Vagina (tissue), 2 donors: Measurements from ENCODE around the gene NRXN3. TPM values are rescaled to one million over a fixed set of nuclear protein-coding genes. Genes with fewer than 3 reads are reported as not detected.

Experiments
- DNase-seq, 2 donors: peaks; one replicate each; pipeline ENCODE4 v3.0.0-alpha.2; 2017; ENCODE audit errors: extremely low spot score in 2 of 2
- H3K27ac ChIP-seq: fragments of 200-600 bp; sonication (generic); one replicate; pipeline ENCODE4 v1.5.1; 2019
- H3K27me3 ChIP-seq: fragments of 200-600 bp; sonication (generic); one replicate; pipeline ENCODE4 v1.5.1; 2019
- H3K36me3 ChIP-seq, 2 donors: fragments of 200-600 bp; sonication (generic); one replicate each; pipeline ENCODE4 v1.5.1; 2017 to 2019
- H3K4me1 ChIP-seq: fragments of 200-600 bp; sonication (generic); one replicate; pipeline ENCODE4 v1.5.1; 2019
- H3K4me3 ChIP-seq, 2 donors: fragments of 200-600 bp; sonication (generic); 1 replicate in 1 of 2; 2 replicates in 1 of 2; pipeline ENCODE4 v1.5.1; 2016 to 2019
- H3K9me3 ChIP-seq: fragments of 200-600 bp; sonication (generic); one replicate; pipeline ENCODE4 v1.5.1; 2019
- POLR2A ChIP-seq, 2 donors: fragments of 450-650 bp; IDR thresholded peaks; one replicate each; pipeline ENCODE4 v1.6.1; 2017; ENCODE audit warnings: antibody characterized with exemption in 2 of 2, mild to moderate bottlenecking in 2 of 2, moderate library complexity in 2 of 2
- POLR2AphosphoS5 ChIP-seq, 2 donors: sonication (generic); formaldehyde crosslinking; IDR thresholded peaks; one replicate each; pipeline ENCODE4 v1.9.0; 2017; ENCODE audit warnings: antibody characterized with exemption in 2 of 2, mild to moderate bottlenecking in 2 of 2, low read depth in 1 of 2; ENCODE audit not compliant: insufficient read depth in 1 of 2
- intact Hi-C: fragments of 100-400 bp; cut with DNase I; formaldehyde crosslinking; loops from one replicate; pipeline ENCODE4 v1.15.1; 2023
- total RNA-seq: library from RNA; depleted of rRNA; stranded (reverse); fragments of >200 nt; gene quantifications from one replicate; pipeline ENCODE4 v1.2.3, GENCODE V29; 2016
- TF ChIP-seq, protein P1 (sequence below), 3 experiments: fragments of 450-650 bp in 2 of 3; fragments of 200-600 bp in 1 of 3; sonication (generic) in 1 of 3; IDR thresholded peaks; one replicate each; pipeline ENCODE4 v1.5.1; 2017 to 2019; ENCODE audit warnings: antibody characterized with exemption in 3 of 3, mild to moderate bottlenecking in 2 of 3, moderate library complexity in 2 of 3

Gene NRXN3
- total RNA-seq, 1 donor from 2014 or later = 4.7 TPM

GRCh38 chr14:78917462-78917861 is 747.3 kb downstream of the NRXN3 start:
- H3K4me1 ChIP-seq = no peaks in the 10 kb centered on the region
- H3K27ac ChIP-seq = no peak overlapping the region
- DNase-seq = no peak
- no peak overlapping the region for H3K4me3 ChIP-seq
- no peaks in the 10 kb centered on the region for H3K9me3 ChIP-seq
- no peaks in the 10 kb centered on the region for H3K27me3 ChIP-seq
- TF ChIP-seq POLR2A (IDR thresholded peaks at IDR 0.05) (no peak), POLR2AphosphoS5 (IDR thresholded peaks at IDR 0.05; ENCODE audit: insufficient read depth in 1 of 2, low read depth in 1 of 2) (no peak)
- TF ChIP-seq, protein P1, sequence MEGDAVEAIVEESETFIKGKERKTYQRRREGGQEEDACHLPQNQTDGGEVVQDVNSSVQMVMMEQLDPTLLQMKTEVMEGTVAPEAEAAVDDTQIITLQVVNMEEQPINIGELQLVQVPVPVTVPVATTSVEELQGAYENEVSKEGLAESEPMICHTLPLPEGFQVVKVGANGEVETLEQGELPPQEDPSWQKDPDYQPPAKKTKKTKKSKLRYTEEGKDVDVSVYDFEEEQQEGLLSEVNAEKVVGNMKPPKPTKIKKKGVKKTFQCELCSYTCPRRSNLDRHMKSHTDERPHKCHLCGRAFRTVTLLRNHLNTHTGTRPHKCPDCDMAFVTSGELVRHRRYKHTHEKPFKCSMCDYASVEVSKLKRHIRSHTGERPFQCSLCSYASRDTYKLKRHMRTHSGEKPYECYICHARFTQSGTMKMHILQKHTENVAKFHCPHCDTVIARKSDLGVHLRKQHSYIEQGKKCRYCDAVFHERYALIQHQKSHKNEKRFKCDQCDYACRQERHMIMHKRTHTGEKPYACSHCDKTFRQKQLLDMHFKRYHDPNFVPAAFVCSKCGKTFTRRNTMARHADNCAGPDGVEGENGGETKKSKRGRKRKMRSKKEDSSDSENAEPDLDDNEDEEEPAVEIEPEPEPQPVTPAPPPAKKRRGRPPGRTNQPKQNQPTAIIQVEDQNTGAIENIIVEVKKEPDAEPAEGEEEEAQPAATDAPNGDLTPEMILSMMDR (IDR thresholded peaks at IDR 0.05) = no peak
- H3K36me3 ChIP-seq = no peaks in the 10 kb centered on the region
- intact Hi-C loops = no loop called here

DNA sequence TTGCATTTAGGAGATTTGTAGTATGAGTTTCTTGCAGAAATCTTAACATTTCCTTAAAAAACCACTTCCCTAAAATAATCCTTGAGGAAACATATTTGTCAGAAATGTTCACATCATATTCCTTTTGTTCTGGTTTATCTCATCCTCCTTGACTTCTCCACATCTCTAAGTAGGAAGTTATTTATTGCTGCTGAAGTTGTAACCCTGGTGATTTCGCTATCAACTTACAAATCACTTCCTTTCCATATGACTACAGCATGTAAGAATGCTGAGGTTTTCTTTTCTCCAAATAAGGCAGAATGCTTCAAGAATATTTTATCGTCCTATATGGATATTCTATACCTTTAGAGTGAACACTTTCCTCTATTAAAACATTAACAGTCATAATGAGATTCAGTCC is 751.7 kb downstream of the NRXN3 start:
- H3K4me1 ChIP-seq = no peaks in the 10 kb centered on the region

DNA sequence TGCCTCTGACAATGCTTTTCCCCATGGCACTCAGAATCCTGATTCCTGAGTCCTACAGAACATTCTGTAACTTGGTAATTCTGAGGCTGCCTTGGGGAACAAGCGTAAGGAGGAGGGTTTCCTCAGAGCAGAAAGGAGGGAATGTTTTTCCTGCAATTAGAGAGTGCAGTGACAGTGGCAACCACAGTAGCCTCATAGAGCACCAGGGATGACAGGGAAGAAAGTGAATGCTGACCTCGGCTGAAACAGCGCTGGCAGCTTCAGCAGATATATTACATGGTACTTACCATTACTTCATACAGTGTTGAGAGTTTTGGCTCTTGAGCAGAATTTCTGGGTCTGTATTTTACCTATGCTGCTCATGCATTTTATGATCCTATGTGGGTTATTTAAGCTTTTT is 757.1 kb downstream of the NRXN3 start:
- no peaks in the 10 kb centered on the region for H3K9me3 ChIP-seq
- no peak for TF ChIP-seq POLR2AphosphoS5 (IDR thresholded peaks at IDR 0.05; ENCODE audit: insufficient read depth in 1 of 2, low read depth in 1 of 2)
- TF ChIP-seq POLR2A (IDR thresholded peaks at IDR 0.05) = no peak
- TF ChIP-seq, protein P1 (IDR thresholded peaks at IDR 0.05) = no peak
- H3K4me3 ChIP-seq = no peak overlapping the region
- intact Hi-C loops = no loop called here
- no peak for DNase-seq
- H3K27me3 ChIP-seq = no peaks in the 10 kb centered on the region
- H3K36me3 ChIP-seq = no peaks in the 10 kb centered on the region
- no peaks in the 10 kb centered on the region for H3K4me1 ChIP-seq
- H3K27ac ChIP-seq = no peak overlapping the region

More for the DNA sequence above, 751.7 kb downstream of the NRXN3 start:
- H3K36me3 ChIP-seq = no peaks in the 10 kb centered on the region
- TF ChIP-seq POLR2A (IDR thresholded peaks at IDR 0.05) (no peak), POLR2AphosphoS5 (IDR thresholded peaks at IDR 0.05; ENCODE audit: insufficient read depth in 1 of 2, low read depth in 1 of 2) (no peak)
- TF ChIP-seq, protein P1 (IDR thresholded peaks at IDR 0.05) = no peak
- H3K27ac ChIP-seq = no peak overlapping the region
- no peak overlapping the region for H3K4me3 ChIP-seq
- H3K9me3 ChIP-seq = no peaks in the 10 kb centered on the region
- intact Hi-C loops = no loop called here
- no peaks in the 10 kb centered on the region for H3K27me3 ChIP-seq
- DNase-seq = no peak

DNA sequence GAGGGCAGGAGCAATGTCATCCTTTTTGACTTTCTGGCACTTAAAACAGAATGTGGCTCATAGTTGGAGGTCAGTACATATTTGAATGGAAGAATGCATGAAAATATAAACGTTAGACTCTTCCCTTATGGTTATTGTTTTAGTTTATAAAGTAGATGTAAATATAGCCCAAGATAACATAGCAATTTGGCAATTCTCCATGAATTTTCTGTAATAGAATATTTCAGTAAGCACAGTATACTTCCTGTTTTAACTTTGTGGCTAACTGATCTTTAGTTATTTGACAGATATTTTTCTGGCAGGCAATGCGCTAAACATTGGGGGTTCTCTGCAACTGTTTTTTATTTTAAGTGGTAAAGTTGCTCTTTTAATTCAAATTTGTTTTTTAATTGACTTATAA is 763.0 kb downstream of the NRXN3 start:
- no peaks in the 10 kb centered on the region for H3K27me3 ChIP-seq
- no peak for DNase-seq
- no peak overlapping the region for H3K27ac ChIP-seq
- intact Hi-C loops = no loop called here
- H3K9me3 ChIP-seq = no peaks in the 10 kb centered on the region
- H3K36me3 ChIP-seq = no peaks in the 10 kb centered on the region
- no peak for TF ChIP-seq POLR2AphosphoS5 (IDR thresholded peaks at IDR 0.05; ENCODE audit: insufficient read depth in 1 of 2, low read depth in 1 of 2)
- TF ChIP-seq, protein P1 (IDR thresholded peaks at IDR 0.05) = no peak
- no peak for TF ChIP-seq POLR2A (IDR thresholded peaks at IDR 0.05)
- no peaks in the 10 kb centered on the region for H3K4me1 ChIP-seq
- no peak overlapping the region for H3K4me3 ChIP-seq

DNA sequence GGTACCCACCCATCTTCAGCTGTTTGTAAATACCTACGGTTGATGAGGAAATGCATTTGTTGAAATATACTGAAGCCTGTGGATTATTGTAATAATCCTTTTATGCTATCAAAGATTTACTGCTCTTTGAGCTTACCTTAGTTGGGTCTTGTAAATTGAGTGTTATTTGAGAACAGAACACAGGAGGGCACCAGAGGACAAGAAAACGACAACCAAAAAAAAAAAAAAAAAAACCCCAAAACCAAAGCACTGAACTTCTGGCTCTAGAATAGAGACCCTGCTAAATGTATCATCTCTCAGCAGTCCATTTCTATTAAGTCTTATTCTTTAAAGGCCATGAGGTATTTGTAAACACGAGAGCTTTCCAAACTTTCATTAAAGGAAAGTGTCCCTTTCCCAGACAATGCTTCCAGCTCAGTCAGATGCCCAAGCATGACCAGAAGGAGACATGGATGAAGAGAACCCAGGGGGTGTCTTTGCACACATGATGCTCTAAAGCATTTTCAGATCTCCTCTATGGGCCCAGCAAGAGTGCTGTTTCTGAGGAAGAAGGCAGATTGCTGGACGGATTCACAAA is 763.9 kb downstream of the NRXN3 start:
- intact Hi-C loops = no loop called here
- no peak for DNase-seq
- Histone ChIP-seq H3K4me1 (no peaks in the 10 kb centered on the region), H3K36me3 (no peaks in the 10 kb centered on the region), H3K27ac (no peak overlapping the region), H3K27me3 (no peaks in the 10 kb centered on the region), H3K9me3 (no peaks in the 10 kb centered on the region), H3K4me3 (no peak overlapping the region)
- TF ChIP-seq, protein P1 (IDR thresholded peaks at IDR 0.05) = no peak
- TF ChIP-seq POLR2AphosphoS5 (IDR thresholded peaks at IDR 0.05; ENCODE audit: insufficient read depth in 1 of 2, low read depth in 1 of 2) = no peak
- TF ChIP-seq POLR2A (IDR thresholded peaks at IDR 0.05) = no peak
